T-cell (primary cell): Measurements from ENCODE around the gene C8G. TPM values are rescaled to one million over a fixed set of nuclear protein-coding genes. Genes with fewer than 3 reads are reported as not detected.

Source experiments
- ATAC-seq, 4 experiments: fragments of 200-7000 bp in 3 of 4; fragments of 150-1000 bp in 1 of 4; cut with Tn5 transposase; replicated peaks in 1 of 4; 1 replicate in 3 of 4; 2 replicates in 1 of 4; pipeline ENCODE4 v1.10.0; 2021; ENCODE audit warnings: moderate library complexity in 3 of 4, mild to moderate bottlenecking in 2 of 4, moderate number of reproducible peaks in 1 of 4
- CTCF ChIA-PET, 2 donors: fragments of 300-600 bp; sonication (Branson Sonifier 250); formaldehyde crosslinking; loops; one replicate each; lab custom pipeline; 2022; ENCODE audit warnings: antibody characterized with exemption in 2 of 2; lab: Charles Lee
- POLR2A ChIA-PET, 2 donors: fragments of 300-600 bp; sonication (Branson Sonifier 250); formaldehyde crosslinking; loops; one replicate each; lab custom pipeline; 2022; ENCODE audit warnings: antibody characterized with exemption in 2 of 2; lab: Charles Lee
- DNase-seq, 35 experiments: peaks; one replicate each; pipeline versions ENCODE4 v3.0.0 to v3.0.0-alpha.2; 2013 to 2023
- H3K27ac ChIP-seq: one replicate; pipeline ENCODE4 v1.5.1; 2013; ENCODE audit warnings: low read length
- H3K27me3 ChIP-seq, 2 experiments: replicated peaks in 1 of 2; 1 replicate in 1 of 2; 2 replicates in 1 of 2; pipeline versions ENCODE4 v1.6.1 to v1.7.0; 2013; ENCODE audit warnings: low read length in 1 of 2, mixed read lengths in 1 of 2; ENCODE audit not compliant: control insufficient read depth in 2 of 2, insufficient read depth in 2 of 2; ENCODE audit errors: extremely low read depth in 1 of 2
- H3K36me3 ChIP-seq, 2 donors: 1 replicate in 1 of 2; 2 replicates in 1 of 2; pipeline versions ENCODE4 v1.6.1 to v1.7.0; 2013; ENCODE audit warnings: low read length in 1 of 2; ENCODE audit not compliant: control insufficient read depth in 2 of 2, insufficient read depth in 1 of 2; ENCODE audit errors: extremely low read depth in 1 of 2
- H3K4me1 ChIP-seq, 2 experiments: 1 replicate in 1 of 2; 2 replicates in 1 of 2; pipeline versions ENCODE4 v1.6.1 to v1.7.0; 2013; ENCODE audit warnings: low read length in 2 of 2, mixed read lengths in 1 of 2; ENCODE audit not compliant: insufficient read depth in 2 of 2, control insufficient read depth in 1 of 2; ENCODE audit errors: extremely low read depth in 1 of 2
- H3K4me3 ChIP-seq, 2 donors: 1 replicate in 1 of 2; 2 replicates in 1 of 2; pipeline versions ENCODE4 v1.5.1 to v1.7.0; 2013; ENCODE audit warnings: mild to moderate bottlenecking in 2 of 2, low read length in 1 of 2, moderate library complexity in 1 of 2; ENCODE audit not compliant: control insufficient read depth in 1 of 2; ENCODE audit errors: extremely low read depth in 1 of 2
- H3K9me3 ChIP-seq: 2 replicates; pipeline ENCODE4 v1.7.0; 2013
- H3K27ac Mint-ChIP-seq, 2 donors: one replicate each; pipeline ENCODE4 v1.8.0; 2020 to 2021; ENCODE audit warnings: mild to moderate bottlenecking in 2 of 2, mixed read lengths in 2 of 2
- H3K27me3 Mint-ChIP-seq, 2 donors: one replicate each; pipeline ENCODE4 v1.8.0; 2021 to 2022; ENCODE audit warnings: mixed read lengths in 2 of 2
- H3K36me3 Mint-ChIP-seq: one replicate; pipeline ENCODE4 v1.8.0; 2021; ENCODE audit warnings: mixed read lengths
- H3K4me1 Mint-ChIP-seq, 3 donors: one replicate each; pipeline ENCODE4 v1.8.0; 2020 to 2022; ENCODE audit warnings: mixed read lengths in 3 of 3, mild to moderate bottlenecking in 1 of 3
- H3K4me3 Mint-ChIP-seq, 3 donors: one replicate each; pipeline ENCODE4 v1.8.0; 2020 to 2022; ENCODE audit warnings: mild to moderate bottlenecking in 3 of 3, mixed read lengths in 3 of 3, moderate library complexity in 3 of 3
- H3K9me3 Mint-ChIP-seq, 3 donors: one replicate each; pipeline ENCODE4 v1.8.0; 2020 to 2022; ENCODE audit warnings: mixed read lengths in 3 of 3
- WGBS: methylation state at CpG from one replicate; pipeline ENCODE4 v1.1.5; 2013; ENCODE audit warnings: missing lambda C conversion rate; ENCODE audit not compliant: insufficient coverage; 5-methylcytosine and 5-hydroxymethylcytosine counted together
- total RNA-seq, 35 experiments: library from RNA in 6 of 35; stranded (reverse) in 6 of 35; fragments of 120-200 nt in 1 of 35; gene quantifications; one replicate each; pipeline versions ENCODE4 v1.2.1 to v1.2.4 and lab custom pipeline; 2013 to 2026

Gene C8G
- total RNA-seq, 5 donors from 2014 or later (not counting 1 experiment from before 2014, with no cell fraction given): 1.7 to 3.8 (median 3.2) TPM

DNA sequence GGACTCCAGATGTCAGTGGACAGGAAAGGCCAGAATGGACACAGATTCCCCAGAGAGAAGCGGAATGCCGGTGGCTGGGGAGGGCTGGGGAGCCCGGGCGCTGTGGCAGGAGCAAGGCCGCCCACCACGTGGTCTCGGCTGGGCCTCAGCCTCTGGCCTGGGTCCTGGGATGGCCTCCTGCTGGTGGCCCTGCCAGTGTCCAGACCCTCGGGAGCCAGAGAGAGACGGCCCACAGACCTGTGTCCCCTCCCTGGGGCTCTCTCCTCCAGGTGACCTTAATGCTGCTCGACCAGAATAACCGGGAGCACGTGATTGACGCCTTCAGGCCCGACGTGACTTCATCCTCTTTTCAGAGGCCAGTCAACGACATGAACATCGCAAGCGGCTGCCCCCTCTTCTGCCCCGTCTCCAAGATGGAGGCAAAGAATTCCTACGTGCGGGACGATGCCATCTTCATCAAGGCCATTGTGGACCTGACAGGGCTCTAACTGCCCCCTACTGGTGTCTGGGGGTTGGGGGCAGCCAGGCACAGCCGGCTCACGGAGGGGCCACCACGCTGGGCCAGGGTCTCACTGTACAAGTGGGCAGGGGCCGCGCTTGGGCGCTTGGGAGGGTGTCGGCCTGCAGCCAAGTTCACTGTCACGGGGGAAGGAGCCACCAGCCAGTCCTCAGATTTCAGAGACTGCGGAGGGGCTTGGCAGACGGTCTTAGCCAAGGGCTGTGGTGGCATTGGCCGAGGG is 19.5 kb upstream of the C8G start:
- Mint-ChIP-seq H3K27ac (no peak overlapping the region), H3K36me3 (peaks cover 12% of the 10 kb centered on the region), H3K4me1 (peaks cover 0 to 3% (median 2%) of the 10 kb centered on the region in 3 donors), H3K4me3 (no peak overlapping the region), H3K9me3 (no peaks in the 10 kb centered on the region), H3K27me3 (no peaks in the 10 kb centered on the region)
- Histone ChIP-seq H3K9me3 (no peaks in the 10 kb centered on the region), H3K36me3 (peaks cover 9 to 39% of the 10 kb centered on the region in 2 donors), H3K4me1 (no peaks in the 10 kb centered on the region), H3K4me3 (no peak overlapping the region), H3K27me3 (no peaks in the 10 kb centered on the region), H3K27ac (no peak overlapping the region)
- ChIA-PET CTCF (no interaction called here), POLR2A (no interaction called here)
- 92% methylated on average over 30 of the region's 33 CpGs for WGBS
- DNase-seq: no peak
- ATAC-seq: peak in 1 of 4 experiments; percentile 36

DNA sequence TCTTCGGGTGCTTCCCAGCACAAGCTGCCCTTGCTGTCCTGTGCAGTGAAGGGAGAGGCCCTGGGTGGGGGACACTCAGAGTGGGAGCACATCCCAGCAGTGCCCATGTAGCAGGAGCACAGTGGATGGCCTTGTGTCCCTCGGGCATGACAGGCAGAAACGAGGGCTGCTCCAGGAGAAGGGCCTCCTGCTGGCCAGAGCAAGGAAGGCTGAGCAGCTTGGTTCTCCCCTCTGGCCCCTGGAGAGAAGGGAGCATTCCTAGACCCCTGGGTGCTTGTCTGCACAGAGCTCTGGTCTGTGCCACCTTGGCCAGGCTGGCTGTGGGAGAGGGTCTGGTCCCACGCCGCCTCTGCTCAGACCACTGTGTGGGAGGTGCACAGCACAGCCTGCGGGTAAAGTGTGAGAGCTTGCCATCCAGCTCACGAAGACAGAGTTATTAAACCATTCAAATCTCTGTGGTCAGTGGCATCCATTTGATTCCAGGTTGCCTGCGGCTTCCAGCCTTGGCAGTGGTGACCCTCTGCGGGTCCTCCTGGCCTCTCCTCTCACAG is 18.8 kb upstream of the C8G start:
- ChIA-PET CTCF (no interaction called here), POLR2A (no interaction called here)
- DNase-seq: no peak
- no peaks in the 10 kb centered on the region for H3K27me3 Mint-ChIP-seq
- H3K27ac Mint-ChIP-seq: no peak overlapping the region
- Histone ChIP-seq H3K4me1 (no peaks in the 10 kb centered on the region), H3K4me3 (no peak overlapping the region), H3K9me3 (no peaks in the 10 kb centered on the region), H3K27me3 (no peaks in the 10 kb centered on the region), H3K36me3 (peaks cover 8 to 33% of the 10 kb centered on the region in 2 donors), H3K27ac (no peak overlapping the region)
- 95% methylated on average over 9 of the region's 9 CpGs for WGBS
- no peak for ATAC-seq
- peaks cover 9% of the 10 kb centered on the region for H3K36me3 Mint-ChIP-seq
- H3K4me1 Mint-ChIP-seq: peaks cover 0 to 3% (median 2%) of the 10 kb centered on the region in 3 donors
- no peak overlapping the region for H3K4me3 Mint-ChIP-seq
- no peaks in the 10 kb centered on the region for H3K9me3 Mint-ChIP-seq

DNA sequence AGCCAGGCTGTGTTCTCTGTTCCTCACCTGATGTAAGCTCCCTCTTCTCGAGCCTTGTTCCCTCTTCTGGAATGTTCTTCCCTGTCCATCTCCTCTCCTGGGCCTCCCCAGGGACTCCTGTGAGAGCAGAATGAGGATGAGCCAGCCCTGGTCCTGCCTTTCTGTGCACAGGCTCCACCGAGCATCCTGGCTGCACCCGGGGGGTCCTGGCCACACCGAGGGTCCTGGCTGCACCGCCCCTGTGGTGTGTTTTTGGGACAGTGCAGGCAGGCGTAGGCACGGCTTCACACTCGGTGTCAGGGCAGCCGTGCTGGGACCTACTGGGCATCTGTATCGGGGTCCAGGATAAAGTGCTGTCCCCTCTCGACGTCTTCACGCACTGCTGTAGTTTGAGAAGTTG is 18.3 kb upstream of the C8G start:
- Mint-ChIP-seq H3K4me1 (peaks cover 0 to 3% (median 2%) of the 10 kb centered on the region in 3 donors), H3K27ac (no peak overlapping the region), H3K4me3 (no peak overlapping the region), H3K36me3 (peaks cover 9% of the 10 kb centered on the region), H3K9me3 (no peaks in the 10 kb centered on the region), H3K27me3 (no peaks in the 10 kb centered on the region)
- no peaks in the 10 kb centered on the region for H3K4me1 ChIP-seq
- H3K36me3 ChIP-seq: peaks cover 8 to 29% of the 10 kb centered on the region in 2 donors
- ATAC-seq: no peak
- H3K4me3 ChIP-seq: no peak overlapping the region
- ChIA-PET CTCF (no interaction called here), POLR2A (no interaction called here)
- no peak overlapping the region for H3K27ac ChIP-seq
- DNase-seq: no peak
- H3K9me3 ChIP-seq: no peaks in the 10 kb centered on the region
- over 99% methylated on average over 13 of the region's 13 CpGs for WGBS
- no peaks in the 10 kb centered on the region for H3K27me3 ChIP-seq

DNA sequence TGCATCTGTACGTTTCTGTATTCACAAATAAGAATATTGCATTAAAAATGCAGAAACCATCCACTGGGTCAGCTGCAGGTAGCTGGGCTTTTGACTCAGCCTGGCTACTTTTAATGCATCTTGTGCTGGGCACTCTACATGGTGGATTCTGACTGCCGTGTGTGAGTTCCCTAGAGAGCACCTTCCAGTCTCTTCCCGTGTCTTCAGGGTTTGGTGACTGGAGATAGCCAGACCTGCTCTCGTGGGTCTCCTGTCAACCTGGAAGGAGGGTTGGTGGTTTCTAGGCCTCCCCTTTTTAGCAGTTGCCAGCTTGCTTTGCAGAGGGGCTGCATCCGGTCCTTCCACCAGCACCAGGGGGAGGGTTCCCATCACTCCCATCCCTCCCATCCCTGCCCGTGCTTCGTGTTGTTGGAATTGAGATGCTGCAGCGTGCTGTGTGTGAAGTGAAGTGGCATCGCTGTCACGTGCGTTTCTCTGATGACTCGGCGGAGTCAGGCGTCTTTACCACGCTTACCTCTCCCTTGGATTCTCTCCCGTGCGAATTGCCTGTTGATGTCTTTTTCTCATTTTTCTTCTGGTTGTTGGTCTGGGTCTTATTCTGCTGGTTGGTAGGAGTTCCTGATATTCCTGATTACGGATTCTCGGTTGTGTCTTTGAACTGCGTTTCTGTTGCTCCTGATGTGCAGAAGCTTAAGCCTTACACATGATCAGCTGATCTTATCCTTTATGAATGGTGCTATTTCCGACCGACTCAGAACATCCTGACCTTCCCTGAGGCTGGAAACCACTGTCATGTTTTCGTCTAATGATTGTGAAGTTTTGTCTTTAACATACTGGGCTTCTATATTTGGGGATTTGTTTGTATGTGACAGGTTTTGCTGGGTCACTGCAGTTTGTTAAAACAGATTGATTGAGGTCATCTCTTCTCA is 17.4 kb upstream of the C8G start:
- CTCF ChIA-PET: interaction anchor here in 1 of 2 donors (0.6 kb wide), 1 partner anchor 93 kb away, joined by 3 read pairs; no protein-coding TSS in a partner anchor
- no peak overlapping the region for H3K27ac Mint-ChIP-seq

DNA sequence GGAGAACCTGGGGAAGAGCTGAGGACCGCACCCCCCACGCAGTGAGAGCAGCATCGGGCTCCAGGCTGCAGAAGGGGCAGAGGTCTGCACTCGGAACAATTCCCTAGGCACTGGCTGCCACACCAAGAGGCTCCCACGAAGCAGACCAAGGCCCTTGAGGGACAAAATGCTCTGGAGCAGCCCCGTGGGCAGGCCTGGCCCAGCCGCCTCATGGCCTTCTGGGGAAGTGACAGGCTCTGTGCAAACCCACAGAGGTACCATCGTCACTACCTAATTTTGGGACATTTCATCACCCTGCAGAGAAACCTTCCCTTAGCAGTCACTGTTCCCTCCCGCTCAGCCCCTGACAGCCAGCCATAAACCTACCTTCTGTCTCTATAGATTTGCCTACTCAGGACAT is 16.5 kb upstream of the C8G start:
- H3K9me3 ChIP-seq: no peaks in the 10 kb centered on the region
- POLR2A ChIA-PET: interaction anchor here in 1 of 2 donors (0.6 kb wide), 1 partner anchor 10 kb away, joined by 12 read pairs; no protein-coding TSS in a partner anchor
- DNase-seq (no peak), ATAC-seq (peak in 1 of 4 experiments; percentile 19)
- Mint-ChIP-seq H3K36me3 (peaks cover 9% of the 10 kb centered on the region), H3K4me3 (no peak overlapping the region), H3K9me3 (no peaks in the 10 kb centered on the region), H3K4me1 (peaks cover 2 to 7% (median 6%) of the 10 kb centered on the region in 3 donors), H3K27me3 (no peaks in the 10 kb centered on the region), H3K27ac (peak overlapping the region in 1 of 2 donors; percentile 29)
- WGBS: 91% methylated on average over 8 of the region's 9 CpGs
- H3K27ac ChIP-seq: no peak overlapping the region
- H3K4me3 ChIP-seq: no peak overlapping the region
- H3K4me1 ChIP-seq: no peaks in the 10 kb centered on the region
- H3K27me3 ChIP-seq: no peaks in the 10 kb centered on the region
- CTCF ChIA-PET: interaction anchor here in 1 of 2 donors (0.6 kb wide), 2 partner anchors 94 to 118 kb away, joined by 3 to 7 read pairs; no protein-coding TSS in a partner anchor
- peaks cover 3 to 23% of the 10 kb centered on the region in 2 donors for H3K36me3 ChIP-seq

More for the DNA sequence above, 17.4 kb upstream of the C8G start:
- WGBS: 84% methylated on average over 12 of the region's 23 CpGs
- H3K4me3 ChIP-seq: no peak overlapping the region
- DNase-seq (no peak), ATAC-seq (no peak)
- no peak overlapping the region for H3K27ac ChIP-seq
- Mint-ChIP-seq H3K36me3 (peaks cover 9% of the 10 kb centered on the region), H3K4me1 (peaks cover under 1 to 5% (median 2%) of the 10 kb centered on the region in 3 donors), H3K4me3 (no peak overlapping the region), H3K9me3 (no peaks in the 10 kb centered on the region), H3K27me3 (no peaks in the 10 kb centered on the region)
- H3K4me1 ChIP-seq: no peaks in the 10 kb centered on the region
- peaks cover 8 to 23% of the 10 kb centered on the region in 2 donors for H3K36me3 ChIP-seq
- H3K9me3 ChIP-seq: no peaks in the 10 kb centered on the region
- H3K27me3 ChIP-seq: no peaks in the 10 kb centered on the region
- POLR2A ChIA-PET: no interaction called here

DNA sequence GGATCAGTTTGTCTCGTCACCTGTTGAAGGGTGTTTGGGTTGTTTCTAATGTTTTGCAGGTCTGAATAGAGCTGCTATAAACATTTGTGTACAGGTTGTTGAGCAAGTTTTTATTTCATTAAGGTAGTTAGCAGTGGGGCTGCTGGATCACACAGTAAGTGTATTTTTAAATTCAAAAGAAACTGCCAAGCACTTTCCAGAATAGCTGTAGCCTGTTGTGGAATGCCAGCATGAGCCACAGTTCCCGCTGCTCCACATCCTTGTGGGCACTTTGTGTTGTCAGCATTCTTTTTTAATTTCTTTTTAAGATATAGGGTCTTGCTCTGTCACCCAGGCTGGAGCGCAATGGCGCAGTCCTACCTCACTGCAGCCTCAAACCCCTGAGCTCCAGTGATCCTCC is 15.0 kb upstream of the C8G start:
- Histone ChIP-seq H3K36me3 (peaks cover 3 to 16% of the 10 kb centered on the region in 2 donors), H3K9me3 (no peaks in the 10 kb centered on the region), H3K27ac (no peak overlapping the region), H3K27me3 (no peaks in the 10 kb centered on the region), H3K4me3 (no peak overlapping the region), H3K4me1 (no peaks in the 10 kb centered on the region)
- 100% methylated on average over 1 of the region's 4 CpGs for WGBS
- ChIA-PET CTCF (interaction anchor here in 1 of 2 donors (0.7 kb wide), 1 partner anchor 136 kb away, joined by 5 read pairs; no protein-coding TSS in a partner anchor), POLR2A (no interaction called here)
- DNase-seq (no peak), ATAC-seq (no peak)
- Mint-ChIP-seq H3K9me3 (no peaks in the 10 kb centered on the region), H3K27ac (no peak overlapping the region), H3K4me3 (no peak overlapping the region), H3K36me3 (peaks cover 9% of the 10 kb centered on the region), H3K27me3 (no peaks in the 10 kb centered on the region), H3K4me1 (peaks cover 2 to 7% (median 6%) of the 10 kb centered on the region in 3 donors)
